SKM-1 (cell line): ENCODE data around the gene BTAF1.
"Not testable (repeated sequence)": the region's sequence is repeated elsewhere in the genome, so short reads cannot be mapped to it uniquely, and the experiment has no call there.

ENCODE experiments used
- DNase-seq: peaks from one replicate; lab custom pipeline; 2025; ENCODE audit not compliant: unreplicated experiment; lab: John Stamatoyannopoulos, UW

Gene BTAF1

GRCh38 chr10:91923371-91924211 is at the start of gene BTAF1:
Gene BTAF1 (plus strand): TSS chr10:91923770. CDS start chr10:91924077, 307 bp downstream.
- DNase-seq, result peak; percentile 79

- no peak for DNase-seq
Observed at GRCh38 chr10:91875156-91875555, 48.4 kb upstream of the BTAF1 start.

- DNase-seq, result no peak
Observed at GRCh38 chr10:91875779-91876178, 47.8 kb upstream of the BTAF1 start.

GRCh38 chr10:91879515-91880170 is 43.9 kb upstream of the BTAF1 start:
- DNase-seq, result no peak

DNA sequence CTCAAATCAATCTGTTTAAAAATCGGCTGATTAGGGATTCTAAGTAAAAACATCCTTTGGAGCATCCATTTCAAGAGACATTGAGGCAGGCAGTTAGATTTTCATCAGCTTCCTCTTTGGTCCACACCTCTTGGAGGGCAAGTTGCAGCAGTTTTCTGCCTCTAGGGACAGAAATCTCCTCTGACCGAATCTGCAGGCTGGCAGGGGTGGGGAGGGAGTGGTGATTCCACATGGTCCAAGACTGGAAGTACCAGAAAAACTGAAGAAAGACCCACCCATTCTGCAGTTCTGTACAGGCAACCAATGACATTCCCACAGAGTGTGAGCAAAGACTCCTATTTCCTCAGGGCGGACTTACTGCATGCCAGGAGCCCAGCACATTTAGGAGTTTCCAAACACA is 43.3 kb upstream of the BTAF1 start:
- no peak for DNase-seq

- DNase-seq, result no peak
Observed at GRCh38 chr10:91883549-91884444, 39.8 kb upstream of the BTAF1 start.

GRCh38 chr10:91884536-91884935 is 39.0 kb upstream of the BTAF1 start:
- no peak for DNase-seq

GRCh38 chr10:91885362-91886079 is 38.0 kb upstream of the BTAF1 start:
- DNase-seq, result no peak

DNA sequence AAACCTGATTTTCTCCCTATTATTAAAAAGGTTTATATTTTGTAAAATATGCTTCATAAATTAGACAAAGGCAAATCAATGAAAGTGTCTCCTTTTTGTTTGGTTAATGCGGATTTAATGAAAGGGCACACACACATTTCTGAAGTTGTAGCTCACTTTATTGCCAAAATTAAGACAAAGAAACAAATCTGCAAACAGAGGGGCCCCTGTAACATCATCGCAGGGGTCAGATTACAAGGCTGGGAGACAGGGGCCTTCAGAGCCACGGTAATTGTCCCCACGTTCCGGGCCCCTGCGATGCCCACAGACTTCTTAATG is 36.7 kb upstream of the BTAF1 start:
- no peak for DNase-seq

DNA sequence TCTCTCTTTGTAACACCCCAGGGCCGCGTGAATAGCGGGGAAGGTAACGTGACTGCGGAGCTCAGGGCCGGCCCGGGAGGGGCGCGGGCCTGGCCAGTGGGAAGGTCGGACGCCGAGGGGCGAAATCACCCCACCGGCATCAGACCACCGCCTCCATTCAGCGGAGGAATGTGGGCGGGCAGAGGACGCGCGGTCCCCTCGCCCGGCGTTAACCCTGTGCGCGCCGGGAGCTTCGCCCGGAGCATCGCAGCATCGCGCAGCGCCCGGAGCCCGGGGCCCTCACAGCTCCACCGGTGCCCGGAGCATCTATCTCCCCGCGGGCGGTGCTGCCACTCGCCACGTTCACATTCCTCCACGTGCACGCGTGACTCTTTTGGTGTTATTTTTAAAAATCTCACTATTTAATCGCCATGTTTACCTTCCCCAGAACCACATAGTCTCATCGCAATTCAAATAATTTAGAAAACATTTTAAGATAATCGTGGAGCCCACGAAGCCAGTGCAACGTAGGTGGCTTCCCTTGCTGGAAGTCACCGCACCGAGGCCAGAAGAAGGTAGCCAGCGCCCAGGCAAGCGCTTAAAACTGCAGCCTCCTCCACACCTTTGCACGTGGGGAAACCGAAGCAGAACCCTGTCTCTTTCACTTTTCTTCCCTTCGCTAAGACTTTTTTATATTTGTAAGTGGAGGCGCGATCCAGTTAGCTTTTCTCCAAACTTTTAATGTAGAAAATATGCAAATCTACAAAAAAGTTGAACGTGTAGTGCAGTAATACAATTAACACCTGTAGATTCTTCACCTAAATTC is 36.1 kb upstream of the BTAF1 start:
- no peak for DNase-seq

GRCh38 chr10:91891125-91892001 is 32.2 kb upstream of the BTAF1 start:
- no peak for DNase-seq

GRCh38 chr10:91893051-91893450 is 30.5 kb upstream of the BTAF1 start:
- DNase-seq, result no peak

- not testable (repeated sequence) for DNase-seq
Observed at GRCh38 chr10:91894261-91894685, 29.3 kb upstream of the BTAF1 start.

GRCh38 chr10:91896212-91896756 is 27.3 kb upstream of the BTAF1 start:
- DNase-seq, result no peak

GRCh38 chr10:91897421-91897820 is 26.1 kb upstream of the BTAF1 start:
- no peak for DNase-seq

DNA sequence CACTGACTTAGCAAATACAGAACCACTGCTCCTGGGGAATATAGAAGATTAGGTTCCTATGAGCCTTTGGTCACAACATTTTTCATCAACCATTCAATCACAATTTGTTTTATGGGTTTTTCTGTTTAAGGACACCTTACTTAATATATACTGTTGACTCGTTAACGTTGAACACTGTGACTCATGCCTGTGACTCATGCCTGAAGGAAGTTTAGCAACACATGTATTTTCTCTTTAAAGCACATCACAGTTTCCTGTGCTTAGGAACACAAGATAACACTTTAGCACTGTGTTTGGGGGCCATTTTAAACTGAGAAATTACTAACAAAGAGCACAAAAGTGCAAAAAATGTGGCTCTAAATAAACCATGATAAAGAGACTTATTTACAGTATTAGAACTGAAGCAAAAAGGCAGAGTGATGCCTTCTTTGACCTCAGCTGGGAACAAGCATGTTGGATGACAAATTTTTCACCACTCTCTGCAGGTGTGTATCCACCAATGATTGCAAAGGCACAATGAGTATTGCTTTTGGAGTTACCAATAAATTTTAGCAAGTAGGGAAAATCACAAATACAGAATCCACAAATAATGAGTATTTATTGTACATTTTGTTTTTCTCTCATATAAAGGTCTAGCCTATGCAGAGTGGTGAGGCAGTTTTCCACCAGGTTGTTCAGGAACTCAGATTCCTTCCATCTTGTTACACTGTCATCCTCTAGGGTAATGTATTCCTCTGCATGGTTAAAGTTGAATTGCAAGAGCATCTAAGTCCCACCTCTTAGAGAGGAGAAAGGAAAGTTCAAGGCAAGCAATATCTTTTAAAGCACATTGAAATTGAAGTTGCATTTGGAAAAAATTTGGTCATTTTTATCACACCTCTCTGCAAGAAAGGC is 21.5 kb upstream of the BTAF1 start:
- peak; percentile 72 for DNase-seq

DNA sequence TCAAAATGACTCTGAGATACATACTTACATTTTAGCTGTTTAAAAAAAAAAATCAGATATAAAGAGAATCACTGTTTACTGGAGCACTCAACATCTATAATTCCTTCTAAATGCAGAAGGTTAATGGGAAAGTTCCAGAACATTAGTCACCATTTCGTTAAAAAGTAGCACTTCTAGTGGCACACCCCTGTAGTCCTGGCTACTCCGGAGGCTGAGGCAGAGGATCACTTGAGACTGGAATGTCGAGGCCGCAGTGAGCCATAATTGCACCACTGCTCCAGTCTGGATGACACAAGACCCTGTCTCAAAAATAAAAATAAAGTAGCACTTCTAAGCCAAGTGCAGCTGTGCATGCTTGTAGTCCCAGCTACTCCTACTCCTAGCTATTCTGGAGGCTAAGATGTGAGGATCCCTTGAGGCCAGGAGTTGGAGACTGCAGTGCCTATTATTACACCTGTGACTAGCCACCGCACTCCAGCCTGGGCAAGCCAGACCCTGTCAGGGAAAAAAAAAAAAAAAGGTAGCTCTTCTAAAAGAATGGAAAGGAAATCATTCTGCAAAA is 16.5 kb upstream of the BTAF1 start:
- DNase-seq, result no peak
